Measurements from ENCODE around the gene CCNK. TPM values are rescaled to one million over a fixed set of nuclear protein-coding genes. Genes with fewer than 3 reads are reported as not detected.

CCNK gene
- total RNA-seq, 1 experiment from 2014 or later = 84.7 TPM

- TF ChIP-seq FOXK1 (CRISPR knock-in tag; IDR thresholded peaks at IDR 0.05) (no peak), NFE2L1 (CRISPR knock-in tag; IDR thresholded peaks at IDR 0.05) (no peak), CTCF (IDR thresholded peaks at IDR 0.05) (no peak), HMGXB4 (CRISPR knock-in tag; IDR thresholded peaks at IDR 0.05) (no peak), ZNF416 (CRISPR knock-in tag; IDR thresholded peaks at IDR 0.05) (no peak)
These were observed 39.3 kb upstream of the CCNK start (continued) for GRCh38 chr14:99441918-99442317.

- Mint-ChIP-seq H3K4me1 (peaks cover 7% of the 10 kb centered on the region), H3K36me3 (peaks cover 30% of the 10 kb centered on the region), H3K9me3 (0 out of 2 replicates have a peak, but pooled peaks cover 2% of the 10 kb centered on the region), H3K27me3 (ENCODE audit: low read depth) (no peaks in the 10 kb centered on the region), H3K27ac (no peak overlapping the region), H3K4me3 (no peak overlapping the region)
- DNase-seq (ENCODE audit: low spot score) = no peak
- ATAC-seq = no peak
- CTCF ChIA-PET = no interaction called here
- POLR2A ChIA-PET = no interaction called here
- TF ChIP-seq ZNF671 (CRISPR knock-in tag; IDR thresholded peaks at IDR 0.05) (no peak), NFE2L1 (CRISPR knock-in tag; IDR thresholded peaks at IDR 0.05) (no peak), ZBTB43 (CRISPR knock-in tag; IDR thresholded peaks at IDR 0.05) (no peak), MXD4 (CRISPR knock-in tag; IDR thresholded peaks at IDR 0.05; ENCODE audit: borderline replicate concordance) (no peak), ATF2 (CRISPR knock-in tag; IDR thresholded peaks at IDR 0.05; ENCODE audit: borderline replicate concordance, low read depth) (no peak), FOXJ3 (CRISPR knock-in tag; IDR thresholded peaks at IDR 0.05; ENCODE audit: borderline replicate concordance) (no peak), ZNF281 (CRISPR knock-in tag; IDR thresholded peaks at IDR 0.05) (no peak), AFF4 (CRISPR knock-in tag; IDR thresholded peaks at IDR 0.05; ENCODE audit: borderline replicate concordance) (no peak), SOX15 (CRISPR knock-in tag; IDR thresholded peaks at IDR 0.05) (no peak), E2F4 (CRISPR knock-in tag; IDR thresholded peaks at IDR 0.05; ENCODE audit: borderline replicate concordance, low read depth) (no peak), NR1H2 (CRISPR knock-in tag; IDR thresholded peaks at IDR 0.05) (no peak), E2F1 (CRISPR knock-in tag; IDR thresholded peaks at IDR 0.05) (no peak), PREB (CRISPR knock-in tag; IDR thresholded peaks at IDR 0.05; ENCODE audit: borderline replicate concordance) (no peak)
These were observed 35.3 kb upstream of the CCNK start for GRCh38 chr14:99445931-99446330.

Data from WTC11 (cell line).